ENCODE results near the gene NOL4L.
A peak's percentile ranks its signal among the peaks of the same experiment; 100 is the strongest.

The NOL4L gene

DNA sequence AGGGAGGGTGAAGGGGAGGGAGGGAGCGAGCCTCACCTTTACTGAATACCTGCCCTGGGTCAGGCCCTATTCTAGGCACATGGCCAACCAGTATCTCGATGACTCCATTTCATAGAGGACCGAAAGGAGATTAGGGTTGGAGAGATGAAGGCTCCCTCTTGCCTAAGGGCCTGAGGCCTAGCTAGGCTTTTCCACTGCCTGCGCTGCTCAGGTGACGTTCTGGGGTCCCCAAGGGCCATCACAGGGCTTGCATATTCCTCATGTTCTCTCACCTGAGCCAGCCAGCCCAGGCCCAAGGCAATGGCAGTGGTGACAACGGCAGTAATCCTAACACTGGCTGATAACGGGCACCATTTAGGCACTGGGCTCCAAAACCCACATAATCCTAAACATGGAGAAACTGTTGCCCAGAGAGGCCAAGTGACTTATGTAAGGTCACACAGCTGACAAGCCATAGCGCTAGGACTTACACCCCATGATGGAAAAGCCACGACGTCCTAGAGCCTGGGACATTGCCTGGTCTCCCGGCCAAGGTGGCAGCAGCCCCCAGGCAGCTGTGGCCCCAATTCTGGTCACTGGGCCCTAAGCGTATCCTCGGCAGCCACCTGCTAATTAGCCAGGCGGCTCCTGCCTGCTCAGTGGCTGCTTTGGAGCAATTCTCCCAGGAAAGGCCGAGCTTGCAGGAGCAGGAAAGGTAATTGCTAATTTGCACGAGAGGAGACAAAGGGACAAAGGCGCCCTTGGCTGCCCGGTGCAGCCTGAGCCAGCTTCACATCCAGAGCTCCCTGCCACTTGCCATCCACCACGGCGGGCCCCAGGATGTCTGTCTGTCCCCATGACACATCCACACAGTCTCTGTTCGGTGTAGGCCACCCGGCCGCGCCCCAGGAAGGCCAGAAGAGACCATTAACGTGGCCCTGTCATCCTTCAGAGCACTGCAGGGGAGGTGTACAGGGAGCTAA lies 21.5 kb downstream of the NOL4L start:
- DNase-seq = no peak

DNA sequence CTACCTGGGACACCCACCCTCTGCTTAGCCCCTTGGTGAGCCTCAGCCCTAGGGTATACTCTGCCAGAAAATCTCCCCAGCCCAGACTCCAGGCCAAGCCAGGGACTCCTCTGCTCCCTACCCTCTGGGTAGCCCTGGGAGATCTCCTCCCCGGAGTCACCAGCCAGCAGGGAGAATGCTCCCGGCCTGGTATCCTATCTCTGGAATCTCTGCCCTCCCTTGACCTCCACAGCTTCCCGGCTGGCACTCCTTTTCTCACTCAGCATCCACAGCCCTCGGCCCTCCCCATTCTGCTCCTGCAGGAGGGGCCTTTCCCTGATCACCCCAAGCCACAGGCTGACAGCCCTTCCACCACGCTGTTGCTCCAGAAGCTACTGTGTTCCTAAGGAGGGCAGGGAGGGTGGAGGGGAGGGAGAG lies 22.6 kb downstream of the NOL4L start:
- no peak for DNase-seq

- peak in 6 of 56 donors; percentile 11 to 39 (median 30) for DNase-seq
These were observed 23.9 kb downstream of the NOL4L start for GRCh38 chr20:32560989-32561830.

DNA sequence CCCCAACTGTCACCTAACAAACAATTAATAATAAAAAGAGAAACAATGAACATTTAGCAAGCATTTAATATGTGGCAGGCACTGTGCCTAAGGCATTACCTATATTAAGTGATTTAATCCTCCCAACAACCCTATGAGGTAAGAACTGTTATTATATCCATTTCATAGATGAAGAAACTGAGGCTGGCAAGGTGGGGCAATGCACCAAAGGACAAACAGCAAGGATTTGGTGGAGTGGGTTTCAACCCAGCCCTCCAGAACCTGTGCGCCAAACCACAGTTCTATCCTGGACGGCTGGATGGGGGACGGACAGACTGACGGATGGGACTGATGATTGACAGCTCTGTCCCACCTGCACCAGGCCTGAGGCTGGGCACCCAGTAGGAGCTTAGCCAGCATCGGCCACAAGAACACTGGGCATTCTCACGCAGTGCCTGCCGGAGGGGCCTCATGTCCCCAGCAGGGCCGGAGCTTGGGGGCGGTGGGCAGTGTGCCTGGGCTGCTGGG lies 24.6 kb downstream of the NOL4L start:
- no peak for DNase-seq

- DNase-seq = peak in 3 of 56 donors; percentile 15 to 54 (median 27)
These were observed 25.3 kb downstream of the NOL4L start for GRCh38 chr20:32559753-32560380.

DNA sequence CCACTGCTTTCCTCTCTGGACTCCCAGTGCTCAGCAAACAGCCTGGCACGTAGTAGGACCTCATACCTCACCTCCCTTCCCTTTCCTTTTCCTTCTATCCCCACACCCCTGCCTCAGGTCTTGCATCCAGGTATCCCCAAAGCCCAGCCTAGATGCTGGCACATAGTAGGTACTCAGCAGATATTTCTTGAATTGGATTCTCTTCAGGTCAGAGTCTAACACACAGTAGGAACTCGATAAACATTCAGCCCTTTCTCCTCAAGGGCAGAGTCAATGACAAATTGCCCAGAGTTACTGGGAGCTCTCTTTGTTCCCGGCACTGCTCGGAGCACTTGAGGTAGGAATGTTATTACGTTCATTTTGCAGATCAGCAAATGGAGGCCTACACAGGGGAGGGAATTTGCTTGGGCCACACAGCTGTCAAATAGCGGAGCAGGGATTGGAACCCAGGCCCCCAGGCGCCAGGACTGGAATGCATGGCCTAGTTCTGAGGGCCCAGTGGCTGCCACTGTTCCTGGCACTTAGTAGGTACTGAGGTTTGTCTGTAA lies 25.9 kb downstream of the NOL4L start:
- no peak for DNase-seq

GRCh38 chr20:32558526-32558925 lies 26.6 kb downstream of the NOL4L start:
- peak in 3 of 56 donors; percentile 15 to 33 (median 28) for DNase-seq

DNA sequence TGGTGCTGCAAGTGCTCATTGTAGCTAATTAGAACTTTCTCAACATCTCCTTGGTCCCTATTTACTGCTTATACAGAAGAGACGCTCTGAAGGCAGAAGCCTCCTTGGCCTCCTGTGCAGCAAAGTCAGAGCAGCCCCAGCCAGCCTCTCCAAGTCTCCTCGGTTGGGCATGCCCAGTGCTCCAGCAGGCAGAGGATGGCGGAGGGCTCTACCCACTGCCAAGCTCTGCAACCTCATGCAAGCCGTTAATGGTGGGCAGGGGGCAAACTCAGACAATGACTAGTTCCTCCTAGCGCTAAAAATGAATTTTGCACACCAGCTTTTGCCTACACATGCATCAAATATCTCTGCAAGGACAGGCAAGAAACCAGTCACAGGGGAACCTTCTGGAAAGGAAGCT lies 27.8 kb downstream of the NOL4L start:
- no peak for DNase-seq

DNA sequence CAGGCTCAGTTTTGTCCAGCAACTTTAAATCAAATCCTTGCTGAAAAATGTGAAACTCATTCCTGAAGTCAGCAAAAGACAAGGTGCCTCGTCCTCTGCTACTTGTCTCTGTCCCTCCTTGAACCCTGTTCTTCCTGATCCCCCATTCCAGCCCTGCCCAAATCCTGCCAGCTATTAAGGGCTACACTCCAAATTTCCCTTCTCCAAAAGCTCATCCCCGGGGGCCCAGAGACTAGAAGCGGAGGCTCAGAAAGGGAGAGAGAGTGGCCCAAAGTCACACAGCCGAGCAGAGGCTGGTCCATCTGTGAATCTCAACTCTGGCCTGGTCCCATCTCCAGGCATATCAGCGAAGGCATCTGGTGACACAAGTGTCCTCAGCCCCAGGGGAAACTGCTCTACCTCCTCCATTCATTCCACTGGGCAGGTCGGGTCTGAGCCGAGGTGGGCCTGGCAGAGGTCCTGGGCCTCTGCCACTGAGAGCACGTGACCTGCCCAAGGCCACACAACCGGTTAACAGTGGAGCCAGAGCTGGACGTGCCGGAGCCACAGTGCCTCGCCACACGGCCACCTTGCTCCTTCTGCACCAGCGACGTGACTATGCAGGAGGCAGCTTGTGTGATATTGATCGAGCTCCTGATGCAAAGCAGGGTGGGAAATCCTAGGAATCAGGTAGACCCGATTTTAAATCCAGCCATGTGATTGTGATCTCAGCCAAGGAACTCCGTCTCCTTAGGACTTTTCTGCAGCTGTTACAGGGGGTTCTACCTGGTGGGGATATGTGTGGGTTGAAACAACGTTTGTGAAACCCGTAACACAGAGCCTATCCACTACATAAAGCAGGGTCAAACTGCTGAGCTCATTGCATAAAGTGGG lies 28.6 kb downstream of the NOL4L start:
- DNase-seq = no peak

GRCh38 chr20:32555584-32555983 lies 29.5 kb downstream of the NOL4L start:
- no peak for DNase-seq

- no peak for DNase-seq
These were observed 30.2 kb downstream of the NOL4L start for GRCh38 chr20:32554965-32555289.

- DNase-seq = no peak
These were observed 31.5 kb downstream of the NOL4L start for GRCh38 chr20:32553618-32554017.

GRCh38 chr20:32551693-32552092 lies 33.4 kb downstream of the NOL4L start:
- DNase-seq = no peak

DNA sequence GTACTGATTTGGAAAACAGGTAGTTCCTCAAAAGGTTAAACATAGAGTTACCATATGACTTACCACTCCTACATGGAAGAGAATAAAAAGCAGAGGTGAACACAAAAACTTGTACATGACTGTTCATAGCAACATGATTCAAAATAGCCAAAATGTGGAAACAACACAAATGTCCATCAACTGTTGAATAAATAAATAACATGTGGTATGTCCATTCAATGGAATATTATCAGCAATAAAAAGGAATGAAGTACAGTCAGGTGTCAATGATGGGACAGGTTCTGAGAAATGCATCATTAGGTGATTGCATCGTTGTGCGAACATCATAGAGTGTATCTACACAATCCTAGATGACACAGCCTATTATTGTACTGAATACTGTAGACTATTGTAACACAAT lies 35.3 kb downstream of the NOL4L start:
- no peak for DNase-seq

DNA sequence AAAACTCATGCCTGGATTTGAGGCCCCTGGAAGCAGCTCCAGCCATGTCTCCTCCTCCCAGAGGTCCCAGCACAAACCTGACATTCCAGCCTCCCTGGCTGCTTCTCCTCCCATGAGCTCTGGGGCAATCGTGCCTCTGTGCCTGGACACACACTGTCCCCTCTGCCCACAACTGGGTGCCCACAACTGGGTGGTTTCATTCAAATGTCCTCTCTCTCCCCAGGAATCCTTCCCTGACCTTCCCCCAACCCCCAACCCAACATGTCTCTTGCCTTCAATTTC lies 37.4 kb downstream of the NOL4L start:
- DNase-seq = no peak

GRCh38 chr20:32546918-32547752 lies 38.0 kb downstream of the NOL4L start:
- DNase-seq = no peak

- DNase-seq = no peak
These were observed 40.0 kb downstream of the NOL4L start for GRCh38 chr20:32544893-32545840.

- DNase-seq = no peak
These were observed 40.8 kb downstream of the NOL4L start for GRCh38 chr20:32544260-32544722.

Data from nucleus accumbens (tissue), 56 donors.